Endothelial cell (in vitro differentiated cells): Measurements from ENCODE around the gene MTCH1. TPM values are rescaled to one million over a fixed set of nuclear protein-coding genes. Genes with fewer than 3 reads are reported as not detected.
"Not testable (repeated sequence)": the region's sequence is repeated elsewhere in the genome, so short reads cannot be mapped to it uniquely, and the experiment has no call there.

Experiments used
- DNase-seq: peaks from one replicate; pipeline ENCODE4 v3.0.0; 2021; ENCODE audit warnings: low spot score
- H3K27ac Mint-ChIP-seq: one replicate; pipeline ENCODE4 v1.8.0; 2021; ENCODE audit warnings: mixed read lengths, inconsistent platforms; ENCODE audit not compliant: unreplicated experiment
- H3K27me3 Mint-ChIP-seq: one replicate; pipeline ENCODE4 v1.8.0; 2021; ENCODE audit warnings: mild to moderate bottlenecking, moderate library complexity, mixed read lengths, inconsistent platforms; ENCODE audit not compliant: unreplicated experiment
- H3K36me3 Mint-ChIP-seq: one replicate; pipeline ENCODE4 v1.8.0; 2021; ENCODE audit warnings: mild to moderate bottlenecking, low read depth, mixed read lengths, inconsistent platforms; ENCODE audit not compliant: unreplicated experiment
- H3K4me1 Mint-ChIP-seq: one replicate; pipeline ENCODE4 v1.8.0; 2021; ENCODE audit warnings: mild to moderate bottlenecking, mixed read lengths, inconsistent platforms; ENCODE audit not compliant: unreplicated experiment
- H3K4me3 Mint-ChIP-seq: one replicate; pipeline ENCODE4 v1.8.0; 2021; ENCODE audit warnings: mild to moderate bottlenecking, mixed read lengths, inconsistent platforms; ENCODE audit not compliant: unreplicated experiment
- H3K9me3 Mint-ChIP-seq: one replicate; pipeline ENCODE4 v1.8.0; 2021; ENCODE audit warnings: mixed read lengths, inconsistent platforms; ENCODE audit not compliant: unreplicated experiment
- CTCF ChIP-seq: fragments of 200-600 bp; sonication (generic); IDR thresholded peaks from one replicate; pipeline ENCODE4 v1.5.0; 2021; ENCODE audit warnings: antibody characterized with exemption; ENCODE audit not compliant: unreplicated experiment
- total RNA-seq: library from RNA; stranded (reverse); fragmentation: NEBNext Ultra II Directional; extraction: Animal tissue kit (Norgen Biotek cat#: 25700); gene quantifications from one replicate; pipeline ENCODE4 v1.2.1, GENCODE V29; 2021; ENCODE audit not compliant: unreplicated experiment

The MTCH1 gene
- total RNA-seq, 1 donor from 2014 or later: 304 TPM

GRCh38 chr6:36999751-37000125, 13.7 kb upstream of the MTCH1 start:
- no peak for DNase-seq
- no peaks in the 10 kb centered on the region for H3K36me3 Mint-ChIP-seq
- H3K4me3 Mint-ChIP-seq: no peak overlapping the region
- H3K9me3 Mint-ChIP-seq: no peaks in the 10 kb centered on the region
- no peaks in the 10 kb centered on the region for H3K4me1 Mint-ChIP-seq
- no peak overlapping the region for H3K27ac Mint-ChIP-seq
- H3K27me3 Mint-ChIP-seq: peaks cover 1% of the 10 kb centered on the region
- no peak for TF ChIP-seq CTCF

GRCh38 chr6:36999061-36999750, 13.2 kb upstream of the MTCH1 start:
- H3K4me3 Mint-ChIP-seq: no peak overlapping the region
- no peaks in the 10 kb centered on the region for H3K9me3 Mint-ChIP-seq
- H3K4me1 Mint-ChIP-seq: no peaks in the 10 kb centered on the region
- no peak for TF ChIP-seq CTCF
- H3K36me3 Mint-ChIP-seq: no peaks in the 10 kb centered on the region
- peaks cover 1% of the 10 kb centered on the region for H3K27me3 Mint-ChIP-seq
- DNase-seq: no peak
- H3K27ac Mint-ChIP-seq: no peak overlapping the region

GRCh38 chr6:36998723-36999038, 12.7 kb upstream of the MTCH1 start:
- Mint-ChIP-seq H3K9me3 (no peaks in the 10 kb centered on the region), H3K27me3 (peaks cover 1% of the 10 kb centered on the region), H3K4me3 (no peak overlapping the region), H3K27ac (no peak overlapping the region), H3K4me1 (no peaks in the 10 kb centered on the region), H3K36me3 (no peaks in the 10 kb centered on the region)
- TF ChIP-seq CTCF: no peak
- DNase-seq: no peak

- TF ChIP-seq CTCF: no peak
- Mint-ChIP-seq H3K36me3 (no peaks in the 10 kb centered on the region), H3K4me3 (no peak overlapping the region), H3K9me3 (no peaks in the 10 kb centered on the region), H3K27ac (no peak overlapping the region), H3K4me1 (no peaks in the 10 kb centered on the region), H3K27me3 (peaks cover 1% of the 10 kb centered on the region)
- no peak for DNase-seq
Observed at GRCh38 chr6:36997811-36998722, 12.1 kb upstream of the MTCH1 start.

GRCh38 chr6:36990401-36990800, 4.4 kb upstream of the MTCH1 start:
- peaks cover 22% of the 10 kb centered on the region for H3K4me1 Mint-ChIP-seq
- H3K27me3 Mint-ChIP-seq, DNase-seq, H3K9me3 Mint-ChIP-seq, H3K36me3 Mint-ChIP-seq, H3K4me3 Mint-ChIP-seq, H3K27ac Mint-ChIP-seq: not testable (repeated sequence)
